ENCODE data around the gene ZSWIM4.
"Not testable (repeated sequence)": the region's sequence is repeated elsewhere in the genome, so short reads cannot be mapped to it uniquely, and the experiment has no call there.

Gene ZSWIM4

DNA sequence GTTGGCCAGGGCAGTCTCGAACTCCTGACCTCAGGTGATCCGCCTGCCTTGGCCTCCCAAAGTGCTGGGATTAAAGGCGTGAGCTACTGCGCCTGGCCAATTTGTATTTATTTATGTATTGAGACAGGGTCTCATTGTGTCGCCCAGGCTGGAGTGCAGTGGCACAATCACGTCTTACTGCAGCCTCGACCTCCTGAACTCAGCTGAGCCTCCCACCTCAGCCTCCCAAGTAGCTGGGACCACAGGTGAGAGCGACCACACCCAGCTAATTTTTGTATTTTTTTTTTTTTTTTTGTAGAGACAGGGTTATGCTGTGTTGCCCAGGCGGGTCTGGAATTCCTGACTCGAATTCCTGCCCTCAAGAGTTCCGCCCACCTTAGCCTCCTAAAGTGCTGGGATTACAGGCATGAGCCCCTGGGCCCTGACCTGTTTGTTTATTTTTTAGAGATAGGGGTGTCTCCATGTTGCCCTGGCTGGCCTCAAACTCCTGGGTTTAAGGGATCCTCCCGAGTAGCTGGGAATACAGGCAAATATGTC, 57.0 kb downstream of the ZSWIM4 start:
- not testable (repeated sequence) for H3K27ac ChIP-seq (ENCODE audit: insufficient read depth in 1 of 2, low read depth in 1 of 2, low read length in 2 of 2, poor library complexity in 1 of 2, severe bottlenecking in 2 of 2); H3K4me3 ChIP-seq (ENCODE audit: control insufficient read depth in 1 of 7, extremely low read depth in 1 of 7, insufficient read depth in 4 of 7, low read depth in 2 of 7, low read length in 6 of 7); DNase-seq; H3K27me3 ChIP-seq (replicated peaks in 2 of 5; ENCODE audit: control insufficient read depth in 4 of 5, insufficient read depth in 5 of 5, low read length in 4 of 5); H3K36me3 ChIP-seq (ENCODE audit: control insufficient read depth in 4 of 4, insufficient read depth in 4 of 4, low read length in 3 of 4); H3K9me3 ChIP-seq (ENCODE audit: control extremely low read depth in 1 of 5, control insufficient read depth in 4 of 5, insufficient read depth in 2 of 5, low read depth in 1 of 5, low read length in 4 of 5)
- ChIA-PET POLR2A (interaction anchor here (8.4 to 9.5 kb wide), 2 partner anchors 10 to 15 kb away, joined by 230 to 284 read pairs; no protein-coding TSS in a partner anchor), CTCF (interaction anchor here (1.0 to 8.0 kb wide), 3 partner anchors 8 to 69 kb away, joined by 3 to 129 read pairs (median 3); no protein-coding TSS in a partner anchor)
- WGBS (ENCODE audit: insufficient coverage): 97% methylated on average over 7 of the region's 12 CpGs
- H3K4me1 ChIP-seq (ENCODE audit: control extremely low read depth in 1 of 4, control insufficient read depth in 4 of 4, insufficient read depth in 4 of 4, low read length in 3 of 4): peaks cover 3 to 41% (median 36%) of the 10 kb centered on the region in 4 experiments

GRCh38 chr19:13856497-13856896, 61.3 kb downstream of the ZSWIM4 start:
- no CpG with 5 or more reads among the region's 2 CpGs for WGBS (ENCODE audit: insufficient coverage)
- Histone ChIP-seq H3K4me3 (ENCODE audit: control insufficient read depth in 1 of 7, extremely low read depth in 1 of 7, insufficient read depth in 4 of 7, low read depth in 2 of 7, low read length in 6 of 7) (no peak overlapping the region), H3K9me3 (ENCODE audit: control extremely low read depth in 1 of 5, control insufficient read depth in 4 of 5, insufficient read depth in 2 of 5, low read depth in 1 of 5, low read length in 4 of 5) (no peaks in the 10 kb centered on the region), H3K27ac (ENCODE audit: insufficient read depth in 1 of 2, low read depth in 1 of 2, low read length in 2 of 2, poor library complexity in 1 of 2, severe bottlenecking in 2 of 2) (no peak overlapping the region), H3K4me1 (ENCODE audit: control extremely low read depth in 1 of 4, control insufficient read depth in 4 of 4, insufficient read depth in 4 of 4, low read length in 3 of 4) (peaks cover 0 to 19% (median 14%) of the 10 kb centered on the region in 4 experiments), H3K27me3 (replicated peaks in 2 of 5; ENCODE audit: control insufficient read depth in 4 of 5, insufficient read depth in 5 of 5, low read length in 4 of 5) (no peaks in the 10 kb centered on the region), H3K36me3 (ENCODE audit: control insufficient read depth in 4 of 4, insufficient read depth in 4 of 4, low read length in 3 of 4) (no peaks in the 10 kb centered on the region)
- DNase-seq: no peak
- ChIA-PET CTCF (interaction anchor here (1.2 to 10.0 kb wide), 2 partner anchors 7 to 11 kb away, joined by 3 to 129 read pairs; no protein-coding TSS in a partner anchor), POLR2A (interaction anchor here (0.8 to 1.3 kb wide), 4 partner anchors 9 to 1674 kb away, joined by 4 to 6 read pairs (median 4); no protein-coding TSS in a partner anchor)

- CTCF ChIA-PET: interaction anchor here (1.4 to 10.0 kb wide), 5 partner anchors 10 to 76 kb away, joined by 3 to 147 read pairs (median 7); no protein-coding TSS in a partner anchor
- H3K4me3 ChIP-seq (ENCODE audit: control insufficient read depth in 1 of 7, extremely low read depth in 1 of 7, insufficient read depth in 4 of 7, low read depth in 2 of 7, low read length in 6 of 7): no peak overlapping the region
- no peaks in the 10 kb centered on the region for H3K9me3 ChIP-seq (ENCODE audit: control extremely low read depth in 1 of 5, control insufficient read depth in 4 of 5, insufficient read depth in 2 of 5, low read depth in 1 of 5, low read length in 4 of 5)
- WGBS (ENCODE audit: insufficient coverage): 100% methylated on average over 2 of the region's 3 CpGs
- no peaks in the 10 kb centered on the region for H3K36me3 ChIP-seq (ENCODE audit: control insufficient read depth in 4 of 4, insufficient read depth in 4 of 4, low read length in 3 of 4)
- H3K4me1 ChIP-seq (ENCODE audit: control extremely low read depth in 1 of 4, control insufficient read depth in 4 of 4, insufficient read depth in 4 of 4, low read length in 3 of 4): peaks cover 0 to 36% (median 29%) of the 10 kb centered on the region in 4 experiments
- POLR2A ChIA-PET: interaction anchor here (8.7 to 11.2 kb wide), 2 partner anchors 10 to 21 kb away, joined by 284 to 555 read pairs; no protein-coding TSS in a partner anchor
- no peaks in the 10 kb centered on the region for H3K27me3 ChIP-seq (replicated peaks in 2 of 5; ENCODE audit: control insufficient read depth in 4 of 5, insufficient read depth in 5 of 5, low read length in 4 of 5)
- H3K27ac ChIP-seq (ENCODE audit: insufficient read depth in 1 of 2, low read depth in 1 of 2, low read length in 2 of 2, poor library complexity in 1 of 2, severe bottlenecking in 2 of 2): no peak overlapping the region
- DNase-seq: peak in 2 of 3 donors; percentile 72 to 75
Observed at GRCh38 chr19:13859361-13859880, 64.2 kb downstream of the ZSWIM4 start.

GRCh38 chr19:13860679-13861391, 65.6 kb downstream of the ZSWIM4 start:
- Histone ChIP-seq H3K36me3 (ENCODE audit: control insufficient read depth in 4 of 4, insufficient read depth in 4 of 4, low read length in 3 of 4) (no peaks in the 10 kb centered on the region), H3K9me3 (ENCODE audit: control extremely low read depth in 1 of 5, control insufficient read depth in 4 of 5, insufficient read depth in 2 of 5, low read depth in 1 of 5, low read length in 4 of 5) (no peaks in the 10 kb centered on the region), H3K27ac (ENCODE audit: insufficient read depth in 1 of 2, low read depth in 1 of 2, low read length in 2 of 2, poor library complexity in 1 of 2, severe bottlenecking in 2 of 2) (peak overlapping the region; percentile 94 to 96), H3K27me3 (replicated peaks in 2 of 5; ENCODE audit: control insufficient read depth in 4 of 5, insufficient read depth in 5 of 5, low read length in 4 of 5) (no peaks in the 10 kb centered on the region), H3K4me1 (ENCODE audit: control extremely low read depth in 1 of 4, control insufficient read depth in 4 of 4, insufficient read depth in 4 of 4, low read length in 3 of 4) (peaks cover 0 to 41% (median 34%) of the 10 kb centered on the region in 4 experiments), H3K4me3 (ENCODE audit: control insufficient read depth in 1 of 7, extremely low read depth in 1 of 7, insufficient read depth in 4 of 7, low read depth in 2 of 7, low read length in 6 of 7) (peak overlapping the region in 3 of 7 experiments; percentile 68 to 88 (median 80))
- ChIA-PET POLR2A (interaction anchor here (0.6 to 11.2 kb wide), 7 partner anchors 11 to 545 kb away, joined by 3 to 555 read pairs (median 4); partner anchors contain the start of gene ZSWIM4), CTCF (interaction anchor here (0.6 to 10.0 kb wide), 9 partner anchors 11 to 82 kb away, joined by 3 to 147 read pairs (median 7); no protein-coding TSS in a partner anchor)
- no peak for DNase-seq
- 89% methylated on average over 12 of the region's 13 CpGs for WGBS (ENCODE audit: insufficient coverage)

DNA sequence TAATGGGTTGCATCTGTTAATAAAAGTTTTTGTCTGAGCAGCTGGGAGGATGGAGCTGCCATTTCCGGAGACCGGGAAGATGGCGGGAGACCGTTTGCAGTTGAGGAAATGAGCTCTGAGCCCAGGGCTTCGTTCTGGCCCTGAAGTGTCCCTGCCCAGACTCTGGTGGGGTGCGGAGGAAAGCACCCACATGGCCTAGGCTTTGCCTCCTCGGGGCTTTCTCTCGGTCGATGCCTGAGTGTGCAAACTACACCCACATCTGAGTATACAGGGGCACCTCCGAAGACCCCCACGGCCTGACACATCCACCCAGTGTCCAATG, 66.1 kb downstream of the ZSWIM4 start:
- peaks cover 1 to 45% (median 38%) of the 10 kb centered on the region in 4 experiments for H3K4me1 ChIP-seq (ENCODE audit: control extremely low read depth in 1 of 4, control insufficient read depth in 4 of 4, insufficient read depth in 4 of 4, low read length in 3 of 4)
- CTCF ChIA-PET: interaction anchor here (0.6 to 10.0 kb wide), 10 partner anchors 11 to 82 kb away, joined by 3 to 147 read pairs (median 10); no protein-coding TSS in a partner anchor
- H3K4me3 ChIP-seq (ENCODE audit: control insufficient read depth in 1 of 7, extremely low read depth in 1 of 7, insufficient read depth in 4 of 7, low read depth in 2 of 7, low read length in 6 of 7): peak overlapping the region; percentile 40 to 88 (median 67)
- 3% methylated on average over 5 of the region's 11 CpGs for WGBS (ENCODE audit: insufficient coverage)
- peak overlapping the region; percentile 94 to 96 for H3K27ac ChIP-seq (ENCODE audit: insufficient read depth in 1 of 2, low read depth in 1 of 2, low read length in 2 of 2, poor library complexity in 1 of 2, severe bottlenecking in 2 of 2)
- no peaks in the 10 kb centered on the region for H3K36me3 ChIP-seq (ENCODE audit: control insufficient read depth in 4 of 4, insufficient read depth in 4 of 4, low read length in 3 of 4)
- no peak for DNase-seq
- POLR2A ChIA-PET: interaction anchor here (0.6 to 11.2 kb wide), 7 partner anchors 12 to 544 kb away, joined by 3 to 555 read pairs (median 4); partner anchors contain the start of gene ZSWIM4
- H3K9me3 ChIP-seq (ENCODE audit: control extremely low read depth in 1 of 5, control insufficient read depth in 4 of 5, insufficient read depth in 2 of 5, low read depth in 1 of 5, low read length in 4 of 5): no peaks in the 10 kb centered on the region
- H3K27me3 ChIP-seq (replicated peaks in 2 of 5; ENCODE audit: control insufficient read depth in 4 of 5, insufficient read depth in 5 of 5, low read length in 4 of 5): no peaks in the 10 kb centered on the region

DNA sequence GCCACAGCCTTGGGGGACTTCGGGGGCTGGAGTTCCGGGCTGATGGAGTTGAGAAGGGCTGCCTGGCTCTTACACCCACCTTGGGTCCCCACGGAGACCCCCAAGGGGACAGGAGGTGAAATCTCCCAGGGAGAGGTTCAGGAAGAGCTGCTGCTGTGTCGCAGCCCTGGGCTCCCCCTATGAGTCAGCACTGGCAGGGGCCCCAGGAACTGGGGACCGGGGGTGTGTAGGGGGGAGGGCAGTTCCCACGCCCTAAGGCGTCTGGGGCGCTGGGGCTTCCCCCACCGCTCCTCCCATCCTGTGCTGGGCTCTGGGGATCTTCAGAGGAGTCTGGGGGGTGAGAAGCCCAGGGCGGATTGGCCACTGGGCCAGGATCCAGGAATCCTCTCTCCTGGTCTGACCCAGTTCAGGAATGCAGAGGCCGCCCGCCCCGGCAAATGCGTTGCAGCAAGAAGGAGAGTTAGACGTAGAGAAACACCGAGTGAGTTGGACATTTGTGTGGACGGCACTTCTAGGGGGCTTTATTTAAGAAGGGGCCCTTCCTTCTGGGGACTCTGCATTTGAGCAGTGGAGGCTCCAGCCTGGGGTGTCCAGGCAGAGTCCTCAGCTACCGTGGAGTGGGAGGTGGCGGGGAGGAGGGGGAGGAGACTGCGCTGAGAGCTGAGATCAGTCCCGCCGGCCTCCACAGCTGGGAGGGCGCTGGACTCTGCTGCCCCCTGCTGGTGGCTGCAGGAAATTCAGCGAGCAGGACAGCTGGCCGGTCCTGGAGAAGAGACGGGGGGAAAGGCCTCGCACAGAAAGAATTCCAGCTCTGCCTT, 66.7 kb downstream of the ZSWIM4 start:
- 0% methylated on average over 18 of the region's 27 CpGs for WGBS (ENCODE audit: insufficient coverage)
- CTCF ChIA-PET: interaction anchor here (0.6 to 10.0 kb wide), 16 partner anchors 9 to 984 kb away, joined by 3 to 147 read pairs (median 5); no protein-coding TSS in a partner anchor

More for the DNA sequence above, 66.7 kb downstream of the ZSWIM4 start:
- Histone ChIP-seq H3K27ac (ENCODE audit: insufficient read depth in 1 of 2, low read depth in 1 of 2, low read length in 2 of 2, poor library complexity in 1 of 2, severe bottlenecking in 2 of 2) (peak overlapping the region; percentile 94 to 96), H3K4me1 (ENCODE audit: control extremely low read depth in 1 of 4, control insufficient read depth in 4 of 4, insufficient read depth in 4 of 4, low read length in 3 of 4) (peaks cover 3 to 51% (median 43%) of the 10 kb centered on the region in 4 experiments), H3K4me3 (ENCODE audit: control insufficient read depth in 1 of 7, extremely low read depth in 1 of 7, insufficient read depth in 4 of 7, low read depth in 2 of 7, low read length in 6 of 7) (peak overlapping the region; percentile 40 to 88 (median 67)), H3K9me3 (ENCODE audit: control extremely low read depth in 1 of 5, control insufficient read depth in 4 of 5, insufficient read depth in 2 of 5, low read depth in 1 of 5, low read length in 4 of 5) (no peaks in the 10 kb centered on the region), H3K36me3 (ENCODE audit: control insufficient read depth in 4 of 4, insufficient read depth in 4 of 4, low read length in 3 of 4) (no peaks in the 10 kb centered on the region), H3K27me3 (replicated peaks in 2 of 5; ENCODE audit: control insufficient read depth in 4 of 5, insufficient read depth in 5 of 5, low read length in 4 of 5) (no peaks in the 10 kb centered on the region)
- POLR2A ChIA-PET: interaction anchor here (0.6 to 11.2 kb wide), 13 partner anchors 12 to 801 kb away, joined by 3 to 555 read pairs (median 4); partner anchors contain the start of gene ZSWIM4
- DNase-seq: peak; percentile 83 to 94 (median 93)

Measured in common myeloid progenitor, CD34-positive (primary cell).